ENCODE measurements around the gene OSBPL2.
A peak's percentile ranks its signal among the peaks of the same experiment; 100 is the strongest.

Gene OSBPL2

DNA sequence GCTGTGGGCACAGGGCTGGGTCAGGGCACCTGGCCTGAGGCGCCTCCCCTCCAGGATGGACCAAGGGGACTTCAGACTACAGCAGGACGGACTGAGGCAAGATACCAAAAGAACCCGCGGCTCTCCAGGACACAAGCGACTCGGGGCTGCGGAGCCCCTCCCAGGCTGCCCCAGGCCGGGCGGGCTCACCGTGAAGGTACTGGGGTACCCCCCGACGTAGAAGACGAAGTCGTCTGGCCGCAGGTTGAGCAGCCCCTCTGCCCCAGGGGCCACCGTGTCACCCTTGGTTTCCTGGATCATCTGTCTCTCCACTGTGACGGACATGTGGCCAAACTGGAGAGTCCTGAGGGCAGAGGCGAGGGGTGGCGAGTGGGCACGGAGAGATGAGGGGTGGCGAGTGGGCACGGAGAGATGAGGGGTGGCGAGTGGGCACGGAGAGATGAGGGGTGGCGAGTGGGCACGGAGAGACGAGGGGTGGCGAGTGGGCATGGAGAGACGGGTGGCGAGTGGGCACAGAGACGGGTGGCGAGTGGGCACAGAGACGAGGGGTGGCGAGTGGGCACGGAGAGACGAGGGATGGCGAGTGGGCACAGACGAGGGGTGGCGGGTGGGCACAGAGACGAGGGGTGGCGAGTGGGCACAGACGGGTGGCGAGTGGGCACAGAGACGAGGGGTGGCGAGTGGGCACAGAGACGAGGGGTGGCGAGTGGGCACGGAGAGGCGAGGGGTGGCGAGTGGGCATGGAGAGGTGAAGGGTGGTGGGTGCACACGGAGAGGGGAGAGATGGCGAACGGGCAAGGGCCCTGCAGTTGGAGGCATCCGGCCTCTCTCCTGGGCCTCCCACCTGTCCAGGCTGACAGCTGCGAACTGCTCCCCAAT is 75.4 kb downstream of the OSBPL2 start:
- DNase-seq (ENCODE audit: low read depth), result no peak

DNA sequence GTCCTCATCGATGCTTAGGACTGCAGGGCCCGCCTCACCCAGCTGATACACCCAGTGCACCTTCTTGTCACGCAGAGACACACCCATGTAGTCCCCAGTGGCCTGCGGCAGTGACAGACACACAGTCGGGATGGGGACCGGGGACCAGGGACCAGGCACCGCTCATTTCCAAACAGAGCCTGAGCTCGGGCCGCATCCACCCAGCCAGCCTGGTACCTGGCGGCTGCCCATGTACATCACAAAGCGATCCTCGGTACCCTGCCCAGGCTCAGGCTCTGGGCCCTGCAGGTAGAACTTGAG is 76.0 kb downstream of the OSBPL2 start:
- no peak for DNase-seq (ENCODE audit: low read depth)

DNA sequence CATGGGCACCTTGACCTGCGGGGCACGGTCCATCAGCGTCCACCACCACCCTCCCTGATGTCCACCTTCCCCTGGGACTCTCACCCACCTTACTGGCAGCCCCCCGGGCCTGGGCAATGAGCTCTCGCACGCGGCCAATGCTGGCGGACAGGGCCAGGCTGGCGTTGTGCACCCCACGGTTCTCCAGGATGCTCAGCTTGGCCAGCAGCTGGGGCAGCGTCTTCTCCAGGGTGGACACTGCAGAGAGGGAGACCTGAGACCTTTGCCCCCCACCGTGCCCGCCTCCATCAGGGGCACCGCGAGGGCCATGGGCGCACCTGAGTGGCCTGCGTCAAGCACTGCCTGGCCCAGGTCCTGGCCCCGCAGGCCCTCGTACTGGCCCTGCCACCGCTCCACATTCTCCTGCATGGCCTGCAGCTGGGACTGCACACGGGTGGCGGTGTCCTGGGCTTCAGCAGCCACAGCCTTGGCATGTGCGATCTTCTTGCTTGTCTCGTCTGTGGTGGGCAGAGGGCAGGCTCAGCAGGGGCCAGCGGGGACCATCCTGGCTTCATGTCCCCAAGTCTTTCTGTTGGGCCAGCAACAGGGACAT is 76.5 kb downstream of the OSBPL2 start:
- DNase-seq (ENCODE audit: low read depth), result no peak

DNA sequence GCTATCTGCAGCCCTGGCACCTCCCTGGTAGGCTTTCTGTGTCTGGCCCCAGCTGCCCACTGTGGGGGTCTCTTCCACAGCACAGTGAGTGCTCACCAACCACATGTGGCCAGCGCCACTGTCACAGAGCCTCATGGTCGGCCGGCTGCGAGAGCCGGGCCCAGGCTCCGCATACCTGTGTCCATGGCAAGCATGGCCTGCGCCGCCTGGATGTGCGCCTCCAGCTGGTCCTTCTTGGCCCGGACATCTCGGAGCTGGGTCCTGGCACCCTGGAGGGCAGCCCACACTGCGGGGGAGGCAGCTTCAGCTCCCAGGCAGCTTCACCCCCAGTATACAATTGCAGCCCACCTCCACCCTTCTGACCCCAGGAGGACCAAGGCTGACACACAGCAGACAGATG is 77.5 kb downstream of the OSBPL2 start:
- DNase-seq (ENCODE audit: low read depth), result no peak

DNA sequence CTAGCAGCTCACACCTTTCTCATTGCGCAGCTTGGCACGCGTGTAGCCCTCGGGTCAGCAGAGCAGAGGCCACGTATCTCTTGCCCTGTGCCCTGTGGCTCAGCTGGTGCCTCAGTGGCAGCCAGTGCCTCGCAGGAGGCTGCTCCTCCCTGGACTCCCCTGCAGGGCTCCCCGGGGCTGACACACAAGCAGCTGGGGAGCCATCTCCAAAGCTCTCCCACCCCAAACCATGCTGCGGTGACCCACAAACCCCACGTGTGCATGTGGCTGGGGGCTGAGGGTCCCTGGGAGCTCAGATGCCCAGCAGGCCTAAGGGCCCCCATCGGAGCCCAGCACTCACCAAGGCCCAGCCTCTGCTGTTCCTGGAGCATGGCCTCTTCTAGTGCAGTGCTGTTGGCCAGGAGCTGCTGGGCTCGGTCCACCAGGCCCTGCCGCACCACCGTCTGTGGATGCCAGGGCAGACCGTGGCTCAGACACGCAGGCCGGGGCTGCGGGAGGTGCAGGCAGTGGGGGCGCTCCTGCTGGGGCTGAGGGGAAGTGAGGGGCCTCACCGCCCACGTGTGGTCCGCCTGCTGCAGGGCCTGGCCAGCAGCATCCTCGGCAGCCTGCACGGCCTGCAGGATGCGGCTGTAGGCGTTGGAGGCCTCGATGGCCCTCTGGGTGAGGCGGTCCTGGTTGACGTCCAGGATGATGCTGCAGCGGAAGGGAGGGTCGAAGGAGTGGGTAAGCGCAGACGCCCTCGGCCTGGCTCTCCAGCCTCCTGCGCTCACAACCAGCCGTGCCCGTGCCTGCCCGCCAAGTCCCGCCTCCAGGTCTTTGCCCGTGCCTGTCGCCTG is 78.2 kb downstream of the OSBPL2 start:
- no peak for DNase-seq (ENCODE audit: low read depth)

DNA sequence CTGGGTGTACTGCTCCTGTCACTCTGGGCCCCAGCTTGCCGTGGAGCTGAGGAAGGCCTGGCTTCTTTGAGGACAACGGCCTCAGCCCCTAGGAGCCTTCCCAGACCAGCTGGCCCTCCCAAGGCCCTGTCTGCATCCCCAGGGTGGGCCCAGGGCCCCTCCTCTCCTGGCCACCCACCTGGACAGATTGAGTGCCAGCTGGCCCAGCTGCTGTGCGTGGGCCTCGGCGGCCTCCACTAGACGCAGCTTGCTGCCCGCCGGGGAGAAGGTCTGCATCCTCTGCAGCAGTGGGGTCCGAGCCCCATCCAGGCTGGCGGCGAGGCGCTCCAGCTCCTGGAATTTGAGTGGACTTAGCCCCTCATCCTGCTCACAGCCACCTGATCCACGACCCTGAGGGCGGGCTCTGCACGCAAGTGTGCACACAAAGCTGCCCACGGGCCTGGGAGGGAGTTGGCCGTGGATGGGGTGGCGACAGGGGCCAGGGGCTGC is 78.9 kb downstream of the OSBPL2 start:
- no peak for DNase-seq (ENCODE audit: low read depth)

DNA sequence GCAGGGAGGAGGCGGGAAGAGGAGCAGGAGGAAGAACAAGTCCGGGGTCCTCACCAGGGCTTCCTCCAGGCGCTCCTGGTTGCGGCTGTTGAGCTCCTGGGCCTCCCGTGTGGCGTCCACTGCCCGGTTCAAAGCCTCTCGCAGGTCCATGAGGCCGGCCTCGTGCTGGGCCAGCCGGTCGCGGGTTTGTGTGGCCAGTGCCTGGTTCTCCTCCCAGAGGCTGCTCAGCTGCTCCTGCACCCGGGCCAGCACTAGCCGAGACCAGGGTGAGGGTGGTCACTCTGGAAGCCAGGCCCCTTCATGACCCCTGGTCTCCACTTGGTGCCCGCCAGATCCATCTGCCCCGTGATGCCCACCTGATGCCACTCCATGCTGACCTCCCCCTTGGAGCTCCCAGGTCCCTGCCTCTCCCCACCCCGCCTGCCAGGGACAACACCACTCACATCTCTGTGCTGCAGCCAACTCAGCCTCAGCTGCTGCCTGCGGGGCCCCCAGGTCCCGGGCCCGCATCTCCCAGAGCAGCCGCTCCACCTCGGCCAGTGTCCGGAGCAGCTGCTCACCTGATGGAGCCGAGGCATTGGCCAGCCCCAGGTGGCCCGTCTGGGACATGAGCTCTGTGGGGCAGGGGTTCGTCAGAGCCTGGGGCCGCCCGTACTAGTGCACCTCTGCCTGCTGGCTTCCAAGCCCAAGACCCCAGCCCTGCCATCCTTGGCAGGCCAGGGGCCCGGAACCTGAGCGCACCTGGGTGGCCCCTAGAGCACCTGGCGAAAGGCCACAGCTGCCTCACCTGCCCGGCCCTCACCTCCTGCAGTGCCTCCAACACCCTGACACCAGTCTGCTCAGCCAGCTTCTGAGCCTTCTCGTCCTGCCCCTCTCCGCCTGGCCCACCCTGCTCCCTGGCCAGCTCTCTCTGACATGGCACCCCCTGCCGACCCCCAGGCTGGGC is 80.4 kb downstream of the OSBPL2 start:
- no peak for DNase-seq (ENCODE audit: low read depth)

DNA sequence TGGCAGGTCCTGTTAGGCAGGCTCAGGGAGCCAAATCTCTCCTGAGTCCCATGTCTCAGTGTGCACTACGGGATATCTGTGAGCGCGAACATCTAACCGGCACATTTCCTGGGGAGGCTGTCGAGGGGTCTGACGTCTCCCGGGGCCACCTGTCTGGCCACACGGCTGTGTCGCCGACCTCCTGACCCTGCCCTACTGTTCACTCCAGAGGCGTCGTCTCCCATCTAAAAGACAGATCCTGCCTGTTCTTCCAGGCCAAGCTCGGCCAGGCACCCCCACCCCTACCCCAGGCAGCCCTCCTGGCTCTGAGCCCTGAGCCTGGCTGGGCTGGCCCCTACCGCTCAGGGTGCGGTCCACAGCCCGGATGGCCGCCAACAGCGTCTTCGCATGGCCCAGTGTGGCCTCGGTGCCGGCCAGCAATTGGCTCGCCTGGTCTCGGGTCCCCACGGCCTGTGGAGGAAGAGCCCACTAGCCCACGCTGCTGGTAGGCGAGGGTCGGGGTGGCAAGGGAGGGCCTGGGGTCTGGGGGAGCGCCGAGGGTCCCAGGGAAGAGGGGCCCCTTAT is 81.1 kb downstream of the OSBPL2 start:
- DNase-seq (ENCODE audit: low read depth), result no peak

DNA sequence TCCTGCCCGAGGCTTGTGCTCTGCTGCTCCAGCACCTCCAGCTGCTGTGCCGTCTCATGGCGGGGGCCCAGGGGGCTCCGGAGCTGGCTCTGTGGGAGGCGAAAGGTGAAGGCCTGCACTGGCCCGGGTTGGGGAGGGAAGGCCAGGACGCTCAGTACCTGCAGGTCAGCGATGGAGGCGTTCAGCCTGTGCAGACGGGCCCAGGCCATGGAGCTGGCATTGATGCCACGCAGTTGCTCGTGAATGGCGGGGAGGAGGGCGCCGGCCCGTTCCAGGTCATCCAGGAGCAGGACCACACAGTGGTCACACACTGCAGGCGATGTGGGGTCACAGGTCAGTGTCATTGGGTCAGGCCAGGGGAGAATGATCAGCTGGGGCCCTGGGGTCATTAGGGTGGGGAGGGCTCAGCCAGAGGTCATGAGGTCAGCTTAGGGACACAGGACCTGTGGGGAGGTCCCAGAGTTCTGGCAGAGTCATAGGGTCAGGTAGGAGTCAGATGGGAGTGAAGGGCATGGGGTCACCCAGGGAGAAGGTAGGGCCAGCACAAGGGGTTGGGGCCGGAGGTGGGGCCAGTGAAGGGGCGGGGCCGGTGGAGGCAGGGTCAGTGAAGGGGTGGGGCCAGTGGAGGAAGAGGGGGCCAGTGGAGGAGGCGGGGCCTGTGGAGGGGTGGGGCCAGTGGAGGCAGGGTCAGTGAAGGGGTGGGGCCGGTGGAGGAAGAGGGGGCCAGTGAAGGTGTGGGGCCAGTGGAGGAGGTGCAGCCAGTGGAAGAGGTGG is 82.4 kb downstream of the OSBPL2 start:
- DNase-seq (ENCODE audit: low read depth), result no peak

DNA sequence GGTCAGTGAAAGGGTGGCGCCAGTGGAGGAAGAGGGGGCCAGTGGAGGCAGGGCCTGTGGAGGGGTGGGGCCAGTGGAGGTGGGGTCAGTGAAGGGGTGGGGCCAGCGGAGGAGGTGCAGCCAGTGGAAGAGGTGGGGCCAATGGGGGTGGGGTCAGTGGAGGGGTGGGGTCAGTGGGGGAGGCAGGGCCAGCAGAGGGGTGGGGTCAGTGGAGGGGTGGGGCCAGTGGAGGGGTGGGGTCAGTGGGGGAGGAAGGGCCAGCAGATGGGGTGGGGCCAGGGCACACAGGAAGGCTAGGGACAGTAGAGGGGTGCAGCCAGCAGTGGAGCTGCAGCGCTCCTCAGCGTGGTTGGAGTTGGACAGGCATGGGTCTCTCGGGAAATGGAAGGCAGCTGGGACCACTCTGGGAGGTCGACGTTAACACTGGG is 83.2 kb downstream of the OSBPL2 start:
- peak; percentile 23 for DNase-seq (ENCODE audit: low read depth)

DNA sequence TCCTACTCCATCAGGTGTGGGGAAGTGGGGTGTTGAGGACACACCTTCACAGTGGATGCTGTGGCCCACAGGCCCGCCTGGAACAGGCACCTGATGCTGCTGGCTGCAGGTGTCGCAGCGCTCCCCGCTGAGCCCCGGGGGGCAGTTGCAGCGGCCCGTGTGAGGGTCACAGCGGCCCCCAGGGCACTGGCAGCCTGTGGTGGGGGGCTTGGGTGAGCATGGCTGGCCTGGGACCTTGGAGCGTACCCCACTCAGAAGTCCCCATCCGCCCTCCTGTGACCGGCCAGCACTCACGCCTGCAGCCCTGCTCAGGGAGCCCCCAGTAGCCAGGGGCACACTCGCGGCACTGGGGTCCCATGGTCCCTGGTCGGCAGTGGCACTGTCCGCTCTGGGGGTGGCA is 83.7 kb downstream of the OSBPL2 start:
- no peak for DNase-seq (ENCODE audit: low read depth)

DNA sequence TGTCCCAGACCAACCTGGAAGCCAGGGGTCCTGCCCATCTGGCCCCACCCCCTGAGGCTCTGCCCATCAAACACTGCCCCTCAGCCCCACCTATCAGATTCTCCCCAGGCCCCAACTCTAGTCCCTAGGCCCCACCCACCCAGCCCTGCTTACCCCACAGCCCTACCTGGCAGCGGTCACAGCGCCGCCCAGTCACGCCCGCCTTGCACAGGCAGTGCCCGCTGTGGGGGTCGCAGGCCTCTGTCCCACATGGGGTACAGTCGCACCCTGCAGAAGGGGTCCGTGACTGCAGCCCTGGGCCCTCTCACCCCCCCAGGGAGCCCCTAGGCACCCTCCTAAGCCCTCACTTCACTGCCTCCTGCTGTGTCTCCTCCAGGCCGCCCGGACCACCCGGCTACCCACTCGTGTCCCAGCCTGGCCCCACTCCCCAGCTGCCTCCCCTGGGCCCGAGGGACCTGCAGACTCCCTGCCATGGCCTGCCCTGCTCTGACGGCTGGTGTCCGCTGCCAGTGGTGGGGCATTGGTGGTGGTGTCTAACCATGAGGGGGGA is 84.2 kb downstream of the OSBPL2 start:
- DNase-seq (ENCODE audit: low read depth), result no peak

DNA sequence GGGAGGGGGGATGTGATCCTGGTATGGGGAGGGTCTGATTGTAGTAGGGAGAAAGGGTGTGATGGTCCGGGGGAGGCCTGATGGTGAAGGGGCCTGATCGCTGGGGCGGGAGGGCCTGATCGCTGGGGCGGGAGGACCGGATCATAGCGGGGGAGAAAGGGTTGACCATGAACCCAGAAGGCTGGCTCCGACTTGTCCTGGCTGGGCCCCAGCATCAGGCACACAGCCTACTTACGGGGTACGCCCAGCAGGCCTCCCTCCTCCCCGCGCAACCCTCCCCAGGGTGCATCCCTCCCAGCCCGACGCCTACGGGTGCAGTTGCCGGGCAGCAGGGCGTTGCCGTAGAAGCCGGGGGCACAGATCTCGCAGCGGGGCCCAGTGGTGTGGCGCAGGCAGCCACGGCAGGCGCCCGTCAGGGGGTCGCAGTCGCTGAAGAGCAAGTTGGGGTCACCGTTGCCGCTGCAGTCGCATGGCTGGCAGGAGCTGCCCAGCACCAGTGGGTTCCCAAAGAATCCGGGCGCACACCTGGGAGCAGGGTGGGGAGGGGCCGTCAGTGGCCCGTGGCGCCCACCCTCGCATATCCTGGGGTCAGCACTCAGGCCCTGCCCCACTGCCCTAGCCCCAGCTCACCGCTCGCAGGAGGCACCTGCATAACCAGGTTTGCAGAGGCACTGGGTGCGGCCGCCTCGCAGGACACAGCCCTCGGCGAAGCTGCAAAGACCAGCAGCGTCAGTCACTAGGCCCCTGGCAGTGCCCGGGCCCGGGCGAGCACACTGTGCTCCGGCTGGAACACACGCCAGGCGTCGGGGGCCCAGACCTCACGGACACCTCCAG is 85.0 kb downstream of the OSBPL2 start:
- no peak for DNase-seq (ENCODE audit: low read depth)

DNA sequence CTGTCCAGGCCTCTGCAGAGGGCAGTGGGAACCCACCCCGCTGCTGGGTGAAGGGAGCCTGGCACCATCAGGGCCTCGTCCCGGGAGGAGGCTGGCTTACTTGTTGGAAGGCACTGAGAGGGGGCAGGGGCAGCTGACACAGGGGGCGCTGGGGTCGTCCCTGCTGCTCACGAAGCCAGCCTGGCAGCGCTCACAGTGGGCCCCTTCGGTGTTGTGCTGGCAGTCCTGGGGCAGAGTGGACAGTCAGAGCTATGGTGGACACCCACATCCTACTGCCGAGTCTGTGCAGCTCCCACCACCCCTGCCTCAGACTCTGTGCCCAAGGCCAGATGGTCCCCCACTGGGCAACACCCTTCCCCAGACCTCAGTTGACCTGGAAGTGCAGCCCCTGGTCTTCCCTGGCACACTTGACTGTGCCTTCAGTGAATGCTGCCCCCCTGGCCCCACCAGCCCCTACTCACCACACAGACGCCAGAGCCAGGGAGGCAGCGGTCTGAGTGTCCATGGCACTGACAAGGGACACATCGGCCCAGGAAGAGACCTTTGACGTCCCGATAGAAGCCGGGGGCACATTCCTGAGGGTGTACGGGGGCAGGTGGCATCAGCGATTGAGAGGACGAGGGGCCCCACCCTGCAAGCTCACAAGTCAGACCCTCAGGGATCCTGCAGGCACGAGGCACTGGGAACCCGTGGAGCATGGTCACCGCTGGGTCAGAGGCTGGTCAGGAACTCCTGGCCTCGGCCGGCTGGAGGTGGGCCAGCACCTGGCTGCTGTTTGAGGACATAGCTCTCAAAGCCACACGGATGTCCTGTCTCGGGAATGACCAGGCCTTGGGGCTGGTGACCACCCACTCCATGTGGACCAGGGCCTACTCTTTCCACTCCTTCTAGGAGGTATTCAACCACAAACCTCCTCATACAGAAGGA is 85.9 kb downstream of the OSBPL2 start:
- DNase-seq (ENCODE audit: low read depth), result no peak

DNA sequence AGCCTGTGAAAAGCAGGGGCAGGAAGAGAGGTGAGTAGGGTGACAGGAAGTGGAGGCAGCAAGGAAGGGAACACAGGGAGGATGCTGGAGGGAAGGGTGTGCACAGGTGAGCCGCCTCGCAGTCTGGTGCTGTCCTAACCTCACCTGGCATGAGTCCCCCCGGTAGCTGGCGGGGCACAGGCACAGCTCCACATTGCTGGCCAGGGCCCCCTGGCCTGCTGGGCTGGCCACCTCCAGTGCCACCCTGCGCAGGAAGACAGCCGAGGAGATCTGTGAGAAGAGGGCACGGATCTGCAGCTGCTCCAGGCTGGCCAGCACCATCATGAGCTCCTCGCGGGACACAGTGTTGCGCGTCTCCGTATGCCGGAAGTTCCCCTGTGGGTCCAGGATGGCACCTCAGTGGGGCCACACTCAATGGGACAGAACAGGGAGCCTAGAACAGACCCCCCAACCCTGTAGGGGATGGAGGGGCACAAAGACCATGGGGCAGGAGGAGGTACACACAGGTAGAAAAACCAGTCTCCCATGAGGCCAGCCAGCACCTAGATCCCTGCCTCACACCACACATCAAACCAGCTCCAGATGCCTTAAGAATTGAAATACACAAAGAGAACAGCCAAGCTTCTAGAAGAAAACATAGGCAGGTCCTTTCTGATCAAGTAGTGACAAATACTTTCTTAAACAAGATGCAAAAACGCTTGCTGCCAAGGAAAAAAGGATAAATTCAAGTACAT is 87.0 kb downstream of the OSBPL2 start:
- DNase-seq (ENCODE audit: low read depth), result no peak

DNA sequence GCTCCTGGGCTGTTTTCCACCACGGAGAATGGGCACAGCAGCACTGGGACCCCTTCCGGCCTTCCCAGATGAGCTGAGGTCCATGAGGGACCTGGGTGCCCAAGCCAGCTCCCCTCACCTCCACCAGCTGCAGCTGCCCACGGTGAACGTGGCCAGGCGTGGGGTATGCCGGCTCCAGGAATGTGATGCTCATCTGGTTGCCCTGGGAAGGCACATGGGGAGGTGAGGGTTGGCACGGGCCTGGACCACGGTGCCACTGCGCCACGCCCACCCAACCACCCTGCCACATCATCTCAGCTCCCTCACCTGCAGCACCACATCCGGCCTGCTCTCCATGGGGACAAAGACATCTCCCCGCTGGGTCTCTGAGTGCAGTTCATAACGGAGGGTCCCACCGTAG is 88.2 kb downstream of the OSBPL2 start:
- DNase-seq (ENCODE audit: low read depth), result no peak

DNA sequence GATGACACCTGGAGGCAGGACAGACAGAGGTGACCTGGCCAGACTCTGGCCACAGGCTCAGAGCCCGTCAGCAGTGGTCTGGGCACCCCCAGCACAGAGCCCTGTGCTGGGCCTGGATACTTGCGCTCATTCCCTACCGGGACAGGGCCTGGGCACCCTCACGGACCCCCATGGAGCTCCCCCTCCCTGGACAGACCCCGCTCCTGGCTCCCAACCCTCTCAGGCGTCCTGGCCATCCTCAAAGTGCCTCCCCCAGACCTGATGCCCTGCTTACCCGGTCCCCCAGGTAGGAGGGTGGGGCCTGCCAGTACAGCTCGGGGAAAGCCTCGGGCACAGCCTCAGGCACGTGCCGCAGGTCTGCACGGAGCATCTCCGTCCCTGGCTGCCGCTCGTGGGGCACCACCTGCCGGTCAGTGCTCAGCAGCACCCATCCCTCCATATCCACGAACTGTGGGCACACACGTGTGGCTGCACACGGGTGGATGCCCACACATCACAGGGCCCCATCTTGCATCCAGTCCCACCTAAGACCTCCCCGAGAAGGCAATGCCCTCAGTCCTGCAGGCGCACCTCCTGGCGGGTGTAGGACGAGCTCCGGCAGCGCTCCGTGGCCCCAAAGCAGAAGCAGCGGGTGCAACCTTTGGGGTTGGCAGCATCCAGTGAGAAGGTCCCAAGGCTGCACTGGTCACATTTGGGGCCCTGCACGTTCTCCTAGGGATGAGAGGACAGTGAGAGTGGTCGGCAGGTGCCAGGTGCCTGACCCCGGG is 88.8 kb downstream of the OSBPL2 start:
- no peak for DNase-seq (ENCODE audit: low read depth)
